SK-N-MC (cell line): Measurements from ENCODE around the gene MBOAT7.

ENCODE experiments used
- DNase-seq: peaks from one replicate; pipeline ENCODE4 v3.0.0-alpha.2; 2011; ENCODE audit warnings: low read depth, low spot score
- H3K27ac ChIP-seq: fragments of 200-600 bp; sonication (generic); 2 replicates; pipeline ENCODE4 v1.5.1; 2016; ENCODE audit warnings: mixed run types
- H3K36me3 ChIP-seq: fragments of 200-600 bp; sonication (generic); 2 replicates; pipeline ENCODE4 v1.6.1; 2017; ENCODE audit warnings: antibody characterized with exemption, low read length, mixed read lengths; ENCODE audit not compliant: insufficient read depth
- H3K4me3 ChIP-seq: fragments of 200-600 bp; sonication (generic); 2 replicates; pipeline ENCODE4 v1.5.1; 2016
- H3K9ac ChIP-seq: fragments of 200-600 bp; sonication (generic); 2 replicates; pipeline ENCODE4 v1.8.0; 2017; ENCODE audit warnings: mixed run types, mixed read lengths; ENCODE audit not compliant: insufficient read length
- H3K9me3 ChIP-seq: fragments of 200-600 bp; sonication (generic); 2 replicates; pipeline ENCODE4 v1.6.1; 2017; ENCODE audit warnings: low read depth, mild to moderate bottlenecking, antibody characterized with exemption, low read length, moderate library complexity, mixed read lengths
- EZH2 ChIP-seq: fragments of 200-600 bp; sonication (generic); IDR thresholded peaks from one replicate; pipeline ENCODE4 v1.6.1; 2017; ENCODE audit warnings: antibody characterized with exemption
- FOXP2 ChIP-seq: optimal IDR thresholded peaks from 2 replicates; pipeline ENCODE3; 2011; ENCODE audit warnings: mild to moderate bottlenecking, moderate library complexity; ENCODE audit not compliant: insufficient read depth; ENCODE audit errors: extremely low read length, control extremely low read depth
- POLR2AphosphoS5 ChIP-seq: IDR thresholded peaks from 2 replicates; pipeline ENCODE4 v1.6.1; 2012; ENCODE audit warnings: mild to moderate bottlenecking, low read depth, low read length, borderline replicate concordance

Gene MBOAT7

DNA sequence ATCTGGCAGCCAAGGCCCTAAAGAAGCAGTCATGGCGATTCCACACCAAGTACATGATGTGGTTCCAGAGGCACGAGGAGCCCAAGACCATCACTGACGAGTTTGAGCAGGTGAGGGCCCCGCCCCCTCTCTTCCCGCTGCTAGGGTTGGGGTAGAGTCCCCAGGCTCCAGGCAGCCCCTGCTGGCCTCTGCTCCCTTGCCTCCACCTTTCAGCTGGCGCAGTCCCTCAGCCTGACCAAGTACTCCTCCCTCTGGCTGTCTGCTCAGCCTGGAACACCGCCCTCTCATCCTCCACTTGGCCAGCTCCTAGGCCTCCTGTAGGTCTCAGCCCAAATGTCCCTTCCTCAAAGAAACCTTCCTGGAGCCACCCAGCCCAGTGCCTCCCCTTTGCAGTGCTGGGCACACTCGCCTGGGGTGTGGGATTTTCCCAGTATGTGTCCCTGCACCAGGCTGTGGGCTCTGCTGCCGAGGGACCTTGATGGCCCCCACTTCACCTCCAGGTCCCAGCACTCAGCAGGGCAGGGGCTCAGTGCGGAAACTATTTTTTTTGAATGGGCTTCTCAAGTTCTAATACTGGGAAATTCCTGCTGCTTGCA lies 35.6 kb downstream of the MBOAT7 start:
- H3K36me3 ChIP-seq: peaks cover 78% of the 10 kb centered on the region
- H3K27ac ChIP-seq: no peak overlapping the region
- no peak overlapping the region for H3K9ac ChIP-seq
- no peak for DNase-seq
- no peak overlapping the region for H3K4me3 ChIP-seq
- no peaks in the 10 kb centered on the region for H3K9me3 ChIP-seq
- TF ChIP-seq FOXP2 (no peak), POLR2AphosphoS5 (peak; percentile 11; the same call in 1 of the 2 replicates)

DNA sequence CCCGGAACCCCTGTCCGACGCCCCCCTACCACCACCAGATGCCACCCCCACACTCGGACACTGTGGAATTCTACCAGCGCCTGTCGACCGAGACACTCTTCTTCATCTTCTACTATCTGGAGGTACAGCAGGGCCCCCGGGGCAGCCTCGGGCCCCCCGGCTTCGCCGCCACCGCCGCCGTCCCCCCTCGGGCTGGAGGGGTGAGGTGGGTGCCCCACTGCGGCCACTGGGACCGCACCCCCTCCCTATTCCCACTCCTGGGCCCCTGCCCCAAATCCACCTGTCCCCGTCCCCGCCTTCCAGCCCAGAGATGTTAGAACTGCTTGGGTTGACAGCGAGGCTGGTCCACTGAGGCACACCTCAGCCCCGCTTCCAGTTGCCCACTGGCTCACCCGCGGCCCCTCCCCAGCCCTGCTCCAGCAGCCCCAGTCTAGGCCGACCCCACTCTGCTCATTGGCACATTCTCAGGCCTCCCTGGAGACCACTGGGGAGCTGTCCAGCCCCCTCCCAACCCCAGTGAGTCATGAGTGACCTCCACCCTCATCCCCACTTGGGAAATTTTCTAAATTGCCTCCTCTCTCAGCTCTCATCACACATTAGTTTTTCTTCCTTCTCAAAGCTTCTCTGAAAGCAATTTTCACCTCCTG lies 36.4 kb downstream of the MBOAT7 start:
- no peak for DNase-seq
- TF ChIP-seq FOXP2 (no peak), POLR2AphosphoS5 (0 out of 2 replicates have a peak, but pooled peaks have one; percentile 7), EZH2 (no peak)
- Histone ChIP-seq H3K4me3 (no peak overlapping the region), H3K36me3 (peaks cover 79% of the 10 kb centered on the region), H3K9me3 (no peaks in the 10 kb centered on the region), H3K27ac (no peak overlapping the region), H3K9ac (no peak overlapping the region)

DNA sequence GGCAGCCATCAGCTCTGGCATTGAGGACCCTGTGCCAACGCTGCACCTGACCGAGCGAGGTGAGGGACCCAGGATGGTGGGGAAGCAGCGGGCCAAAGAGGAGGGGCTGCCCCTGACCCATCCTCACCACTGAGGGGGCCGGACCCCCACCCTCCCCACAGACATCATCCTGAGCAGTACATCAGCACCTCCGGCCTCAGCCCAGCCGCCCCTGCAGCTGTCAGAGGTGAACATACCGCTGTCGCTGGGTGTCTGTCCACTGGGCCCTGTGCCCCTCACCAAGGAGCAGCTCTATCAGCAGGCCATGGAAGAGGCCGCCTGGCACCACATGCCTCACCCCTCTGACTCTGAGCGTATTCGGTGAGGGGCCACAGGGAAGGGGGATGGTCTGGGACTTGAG lies 37.1 kb downstream of the MBOAT7 start:
- DNase-seq: no peak
- no peak overlapping the region for H3K27ac ChIP-seq
- no peak overlapping the region for H3K9ac ChIP-seq
- no peak for TF ChIP-seq FOXP2
- TF ChIP-seq POLR2AphosphoS5: no peak
- no peak for TF ChIP-seq EZH2
- H3K36me3 ChIP-seq: peaks cover 83% of the 10 kb centered on the region
- no peak overlapping the region for H3K4me3 ChIP-seq
- no peaks in the 10 kb centered on the region for H3K9me3 ChIP-seq

DNA sequence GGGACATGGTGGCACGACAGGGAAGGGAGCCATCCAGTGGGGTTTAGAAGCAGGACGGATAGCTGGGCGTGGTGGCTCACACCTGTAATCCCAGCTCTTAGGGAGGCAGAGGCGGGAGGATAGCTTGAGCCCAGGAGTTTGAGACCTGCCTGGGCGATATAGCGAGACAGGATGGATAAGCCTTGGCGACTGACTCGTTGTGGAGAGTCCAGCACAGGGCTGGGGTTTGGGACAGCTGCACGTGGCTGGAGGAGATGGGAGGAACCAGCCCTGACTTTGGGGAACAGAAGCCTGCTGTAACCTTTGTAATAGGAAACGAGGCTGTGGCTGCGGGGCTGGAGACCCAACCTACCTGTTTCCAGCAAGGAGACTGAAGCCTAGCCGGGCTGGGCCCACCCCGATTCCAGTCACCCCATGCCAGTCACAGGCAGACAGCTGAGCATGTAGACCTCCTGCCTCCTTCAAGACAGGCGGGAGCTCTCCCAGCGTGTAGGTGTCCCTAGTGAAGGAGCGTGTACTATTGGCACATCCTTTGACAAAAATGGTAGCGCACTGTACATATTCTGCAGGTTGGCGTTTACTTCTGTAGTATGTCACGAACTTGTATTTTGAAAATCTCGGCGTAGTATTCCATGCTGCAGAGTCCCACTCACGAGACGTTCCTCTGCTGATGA lies 37.9 kb downstream of the MBOAT7 start:
- no peak for DNase-seq
- no peak overlapping the region for H3K4me3 ChIP-seq
- TF ChIP-seq EZH2: no peak
- no peak for TF ChIP-seq POLR2AphosphoS5
- TF ChIP-seq FOXP2: no peak
- peaks cover 85% of the 10 kb centered on the region for H3K36me3 ChIP-seq
- no peak overlapping the region for H3K9ac ChIP-seq
- H3K27ac ChIP-seq: no peak overlapping the region
- H3K9me3 ChIP-seq: no peaks in the 10 kb centered on the region

DNA sequence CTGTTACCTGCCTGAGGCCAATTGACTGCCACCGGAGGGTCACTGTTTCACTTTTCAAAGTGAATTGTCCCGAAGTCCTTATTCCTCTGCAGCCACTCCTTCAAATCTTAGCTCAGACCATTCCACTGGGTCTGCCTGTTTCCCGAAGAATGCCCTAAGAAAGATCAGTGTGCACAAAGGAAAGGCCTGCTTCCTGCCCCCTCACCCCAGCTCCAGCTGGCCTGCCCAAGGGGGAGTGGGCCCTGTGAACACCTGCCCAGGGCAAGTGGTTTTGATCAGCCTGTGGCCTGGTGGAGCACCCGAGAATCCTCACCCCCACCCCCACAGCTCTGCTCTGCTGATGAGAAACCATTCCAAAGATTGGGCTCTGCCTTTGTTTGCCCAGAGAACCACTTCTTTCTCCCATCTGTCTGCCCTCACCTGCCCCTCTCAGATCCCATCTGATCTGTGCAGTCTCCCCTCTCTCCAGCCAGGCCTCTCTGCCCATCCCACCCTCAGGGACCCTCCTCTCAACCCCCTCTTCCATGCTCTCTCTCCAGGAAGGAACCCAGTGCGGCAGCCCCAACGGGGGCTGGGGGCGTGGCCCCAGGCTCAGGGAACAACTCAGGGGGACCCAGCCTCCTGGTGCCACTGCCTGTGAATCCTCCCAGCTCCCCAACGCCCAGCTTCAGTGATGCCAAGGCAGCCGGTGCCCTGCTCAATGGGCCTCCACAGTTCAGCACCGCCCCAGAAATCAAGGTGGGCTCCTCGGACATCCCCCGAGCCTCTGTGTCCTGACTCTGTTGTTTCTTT lies 40.2 kb downstream of the MBOAT7 start:
- TF ChIP-seq POLR2AphosphoS5: no peak
- no peak for TF ChIP-seq EZH2
- TF ChIP-seq FOXP2: no peak
- H3K9ac ChIP-seq: no peak overlapping the region
- H3K36me3 ChIP-seq: peaks cover 85% of the 10 kb centered on the region
- no peak for DNase-seq
- no peak overlapping the region for H3K27ac ChIP-seq
- no peak overlapping the region for H3K4me3 ChIP-seq
- H3K9me3 ChIP-seq: no peaks in the 10 kb centered on the region

DNA sequence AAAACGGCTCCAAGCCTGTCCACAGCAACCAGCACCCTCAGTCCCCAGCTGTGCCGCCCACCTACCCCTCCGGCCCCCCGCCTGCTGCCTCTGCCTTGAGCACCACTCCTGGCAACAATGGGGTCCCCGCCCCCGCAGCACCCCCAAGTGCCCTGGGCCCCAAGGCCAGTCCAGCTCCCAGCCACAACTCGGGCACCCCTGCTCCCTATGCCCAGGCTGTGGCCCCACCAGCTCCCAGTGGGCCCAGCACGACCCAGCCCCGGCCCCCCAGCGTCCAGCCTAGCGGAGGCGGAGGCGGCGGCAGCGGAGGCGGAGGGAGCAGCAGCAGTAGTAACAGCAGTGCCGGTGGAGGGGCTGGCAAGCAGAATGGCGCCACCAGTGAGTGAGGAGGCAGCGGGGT lies 41.2 kb downstream of the MBOAT7 start:
- H3K36me3 ChIP-seq: peaks cover 85% of the 10 kb centered on the region
- no peak for DNase-seq
- H3K9ac ChIP-seq: no peak overlapping the region
- H3K9me3 ChIP-seq: no peaks in the 10 kb centered on the region
- no peak overlapping the region for H3K4me3 ChIP-seq
- TF ChIP-seq EZH2 (no peak), FOXP2 (no peak), POLR2AphosphoS5 (no peak)
- H3K27ac ChIP-seq: no peak overlapping the region

DNA sequence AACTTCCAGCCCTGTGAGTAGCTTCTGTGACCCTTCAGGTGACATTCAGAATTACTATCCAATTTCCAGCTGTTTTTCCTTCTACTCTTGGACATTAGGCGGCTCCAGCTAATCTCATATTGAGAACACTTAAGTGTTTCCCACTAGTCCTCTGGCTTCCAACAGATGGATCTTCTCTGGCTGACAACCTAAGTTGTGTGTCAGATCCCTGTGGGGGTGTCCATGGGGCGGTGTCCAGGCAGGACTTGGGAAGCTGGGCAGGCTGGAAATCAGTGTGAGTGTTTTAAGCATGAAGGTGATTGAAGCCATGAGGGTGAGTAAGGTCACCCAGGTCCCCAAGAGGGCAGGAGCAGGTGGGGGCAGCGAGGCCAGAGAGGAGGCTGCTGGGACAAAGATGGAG lies 41.7 kb downstream of the MBOAT7 start:
- TF ChIP-seq FOXP2: no peak
- TF ChIP-seq POLR2AphosphoS5: no peak
- no peak for TF ChIP-seq EZH2
- no peak overlapping the region for H3K9ac ChIP-seq
- no peaks in the 10 kb centered on the region for H3K9me3 ChIP-seq
- no peak overlapping the region for H3K4me3 ChIP-seq
- DNase-seq: no peak
- peaks cover 85% of the 10 kb centered on the region for H3K36me3 ChIP-seq
- H3K27ac ChIP-seq: no peak overlapping the region

DNA sequence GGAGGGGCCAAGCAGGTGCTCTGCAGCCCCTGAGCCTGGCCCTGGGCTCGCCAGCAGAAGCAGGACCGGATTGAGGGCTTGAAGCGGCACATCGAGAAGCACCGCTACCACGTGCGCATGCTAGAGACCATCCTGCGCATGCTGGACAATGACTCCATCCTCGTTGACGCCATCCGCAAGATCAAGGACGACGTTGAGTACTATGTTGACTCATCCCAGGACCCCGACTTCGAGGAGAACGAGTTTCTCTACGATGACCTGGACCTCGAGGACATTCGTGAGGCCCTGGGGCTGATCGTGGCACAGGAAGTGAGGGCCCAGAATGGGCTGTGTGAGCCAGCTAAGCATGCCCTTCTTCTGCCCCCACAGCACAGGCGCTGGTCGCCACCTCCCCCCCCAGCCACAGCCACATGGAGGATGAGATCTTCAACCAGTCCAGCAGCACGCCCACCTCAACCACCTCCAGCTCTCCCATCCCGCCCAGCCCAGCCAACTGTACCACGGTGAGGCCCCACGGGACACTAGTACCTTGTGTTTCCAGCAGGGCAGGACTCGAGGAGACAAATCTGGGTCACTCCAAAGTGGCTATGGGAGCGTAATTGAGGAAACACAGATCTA lies 43.7 kb downstream of the MBOAT7 start:
- Histone ChIP-seq H3K27ac (no peak overlapping the region), H3K9me3 (no peaks in the 10 kb centered on the region), H3K36me3 (peaks cover 80% of the 10 kb centered on the region), H3K4me3 (no peak overlapping the region), H3K9ac (no peak overlapping the region)
- TF ChIP-seq POLR2AphosphoS5: no peak
- TF ChIP-seq FOXP2: no peak
- TF ChIP-seq EZH2: no peak
- no peak for DNase-seq
